IMR-90 (cell line): Measurements from ENCODE around the gene POU2AF1. TPM values are rescaled to one million over a fixed set of nuclear protein-coding genes. Genes with fewer than 3 reads are reported as not detected.

Source experiments
- ATAC-seq: fragments of 200-7000 bp; cut with Tn5 transposase; 2 replicates; pipeline ENCODE4 v1.9.1; 2020; ENCODE audit warnings: low read depth, mild to moderate bottlenecking, moderate library complexity
- BruUV-seq: library from RNA; stranded (reverse); fragments of 400-500 nt; replicated peaks from 2 replicates; lab custom pipeline; 2021; lab: Mats Ljungman, UMichigan
- CTCF ChIA-PET: fragments of 300-600 bp; formaldehyde crosslinking; extraction: SDS; loops from one replicate; lab custom pipeline; 2021; ENCODE audit warnings: antibody characterized with exemption; lab: Yijun Ruan, JAX
- POLR2A ChIA-PET: fragments of 300-600 bp; sonication (Branson Sonifier 250); formaldehyde crosslinking; loops from one replicate; lab custom pipeline; 2022; ENCODE audit warnings: antibody characterized with exemption; ENCODE audit not compliant: unreplicated experiment; lab: Charles Lee
- DNase-seq: peaks from one replicate; pipeline ENCODE4 v3.0.0; 2013
- H2AFZ ChIP-seq: replicated peaks from 2 replicates; pipeline ENCODE3; 2013; ENCODE audit warnings: low read length, mild to moderate bottlenecking; ENCODE audit not compliant: poor library complexity
- H2AK5ac ChIP-seq: 2 replicates; pipeline ENCODE4 v1.6.1; 2013; ENCODE audit warnings: low read depth, low read length, inconsistent platforms
- H2AK9ac ChIP-seq: replicated peaks from 2 replicates; pipeline ENCODE3; 2013; ENCODE audit warnings: mild to moderate bottlenecking, low read depth, low read length, moderate library complexity; ENCODE audit not compliant: poor library complexity
- H2BK120ac ChIP-seq: 2 replicates; pipeline ENCODE4 v1.6.1; 2013; ENCODE audit warnings: low read depth, low read length, inconsistent platforms
- H2BK15ac ChIP-seq: 3 replicates; pipeline ENCODE4 v1.6.1; 2013; ENCODE audit warnings: low read depth, low read length, inconsistent platforms
- H2BK20ac ChIP-seq: 2 replicates; pipeline ENCODE4 v1.6.1; 2013; ENCODE audit warnings: low read depth, mild to moderate bottlenecking, inconsistent platforms, low read length, moderate library complexity
- H2BK5ac ChIP-seq: 2 replicates; pipeline ENCODE4 v1.6.1; 2013; ENCODE audit warnings: mild to moderate bottlenecking, low read depth, low read length, inconsistent platforms; ENCODE audit not compliant: poor library complexity, severe bottlenecking
- H3K14ac ChIP-seq: replicated peaks from 2 replicates; pipeline ENCODE4 v1.6.1; 2013; ENCODE audit warnings: low read depth, low read length, inconsistent platforms
- H3K18ac ChIP-seq: 2 replicates; pipeline ENCODE4 v1.6.1; 2013; ENCODE audit warnings: low read depth, low read length, control low read depth
- H3K23ac ChIP-seq: 2 replicates; pipeline ENCODE4 v1.6.1; 2013; ENCODE audit warnings: low read depth, low read length, inconsistent platforms
- H3K27ac ChIP-seq: 2 replicates; pipeline ENCODE4 v1.5.1; 2013; ENCODE audit warnings: mild to moderate bottlenecking, control low read depth, low read length; ENCODE audit not compliant: insufficient read depth
- H3K27me3 ChIP-seq: 2 replicates; pipeline ENCODE4 v1.6.1; 2013; ENCODE audit warnings: low read length; ENCODE audit not compliant: control insufficient read depth, insufficient read depth
- H3K36me3 ChIP-seq: 2 replicates; pipeline ENCODE4 v1.6.1; 2013; ENCODE audit warnings: low read length, mixed read lengths; ENCODE audit not compliant: control insufficient read depth, insufficient read depth
- H3K4ac ChIP-seq: 2 replicates; pipeline ENCODE4 v1.6.1; 2013; ENCODE audit warnings: low read depth, low read length, inconsistent platforms
- H3K4me1 ChIP-seq: 2 replicates; pipeline ENCODE4 v1.6.1; 2013; ENCODE audit warnings: low read length, mixed read lengths; ENCODE audit not compliant: control insufficient read depth, insufficient read depth
- H3K4me2 ChIP-seq: 2 replicates; pipeline ENCODE4 v1.6.1; 2013; ENCODE audit warnings: low read depth, mild to moderate bottlenecking, control low read depth, low read length, moderate library complexity
- H3K4me3 ChIP-seq: 2 replicates; pipeline ENCODE4 v1.5.1; 2013; ENCODE audit warnings: low read depth, mild to moderate bottlenecking, control low read depth, low read length, moderate library complexity; ENCODE audit not compliant: insufficient read depth
- H3K56ac ChIP-seq: 2 replicates; pipeline ENCODE4 v1.6.1; 2013; ENCODE audit warnings: low read length, inconsistent platforms; ENCODE audit not compliant: insufficient read depth; ENCODE audit errors: extremely low read depth
- H3K79me1 ChIP-seq, 2 experiments: 2 replicates each; pipeline ENCODE4 v1.6.1; 2013; ENCODE audit warnings: low read length in 2 of 2, inconsistent platforms in 1 of 2, low read depth in 1 of 2
- H3K9ac ChIP-seq: 2 replicates; pipeline ENCODE4 v1.6.1; 2013; ENCODE audit warnings: low read depth, low read length, control low read depth
- H3K9me1 ChIP-seq: 2 replicates; pipeline ENCODE4 v1.6.1; 2013; ENCODE audit warnings: low read length, inconsistent platforms; ENCODE audit not compliant: insufficient read depth
- H3K9me3 ChIP-seq: 2 replicates; pipeline ENCODE4 v1.6.1; 2013; ENCODE audit warnings: low read length; ENCODE audit not compliant: control insufficient read depth, insufficient read depth
- H4K20me1 ChIP-seq: 2 replicates; pipeline ENCODE4 v1.6.1; 2013; ENCODE audit warnings: low read length, inconsistent platforms; ENCODE audit not compliant: insufficient read depth
- H4K5ac ChIP-seq: 2 replicates; pipeline ENCODE4 v1.6.1; 2013; ENCODE audit warnings: mild to moderate bottlenecking, low read depth, low read length, control low read depth
- H4K8ac ChIP-seq, 2 experiments: 2 replicates each; pipeline ENCODE4 v1.6.1; 2013; ENCODE audit warnings: low read depth in 2 of 2, low read length in 2 of 2, control low read depth in 1 of 2, inconsistent platforms in 1 of 2
- H4K91ac ChIP-seq: 2 replicates; pipeline ENCODE4 v1.6.1; 2013; ENCODE audit warnings: low read depth, low read length, inconsistent platforms; ENCODE audit not compliant: insufficient read depth
- FOS ChIP-seq: fragments of 150-350 bp; IDR thresholded peaks from 2 replicates; pipeline ENCODE4 v1.6.1; 2016; ENCODE audit warnings: low read depth, low read length
- MXI1 ChIP-seq: IDR thresholded peaks from 2 replicates; pipeline ENCODE4 v1.6.1; 2012; ENCODE audit warnings: low read depth, mild to moderate bottlenecking, low read length, moderate library complexity, borderline replicate concordance
- RAD21 ChIP-seq: IDR thresholded peaks from 2 replicates; pipeline ENCODE4 v1.6.1; 2012; ENCODE audit warnings: low read length, improper control_type of control experiment
- WGBS, 2 experiments: methylation state at CpG; one replicate each; pipeline versions ENCODE4 v1.1.5 to v1.1.7; 2013; ENCODE audit warnings: missing lambda C conversion rate in 2 of 2; ENCODE audit not compliant: insufficient read length in 1 of 2; ENCODE audit errors: extremely low coverage in 2 of 2; 5-methylcytosine and 5-hydroxymethylcytosine counted together
- dilution Hi-C: fragments of 300-500 bp; cut with HindIII; formaldehyde crosslinking; loops from one replicate; pipeline ENCODE4 v1.14.3; 2018; ENCODE audit warnings: low sequenced_read_pairs; ENCODE audit not compliant: unreplicated experiment
- in situ Hi-C: fragments of 300-500 bp; cut with MboI; formaldehyde crosslinking; loops from 3 replicates; pipeline ENCODE4 v1.14.3; 2019; ENCODE audit warnings: low sequenced_read_pairs, inconsistent platforms, mixed read lengths
- intact Hi-C: fragments of 100-400 bp; cut with micrococcal nuclease; formaldehyde crosslinking; loops from 2 replicates; pipeline ENCODE4 v1.10.0; 2022
- polyA plus RNA-seq, 3 experiments: library from polyadenylated mRNA; depleted of rRNA; stranded (reverse); fragments of >200 nt; gene quantifications; 2 replicates each; pipeline ENCODE4 v1.2.3, GENCODE V29; 2012; ENCODE audit warnings: low replicate concordance in 1 of 3
- total RNA-seq: library from RNA; depleted of rRNA; stranded (reverse); fragments of >200 nt; gene quantifications from 2 replicates; pipeline ENCODE4 v1.2.3, GENCODE V29; 2012

The POU2AF1 gene
- total and polyA plus RNA-seq, 2 of the 4 experiments (the other 2 are of a cell fraction) = not detected

DNA sequence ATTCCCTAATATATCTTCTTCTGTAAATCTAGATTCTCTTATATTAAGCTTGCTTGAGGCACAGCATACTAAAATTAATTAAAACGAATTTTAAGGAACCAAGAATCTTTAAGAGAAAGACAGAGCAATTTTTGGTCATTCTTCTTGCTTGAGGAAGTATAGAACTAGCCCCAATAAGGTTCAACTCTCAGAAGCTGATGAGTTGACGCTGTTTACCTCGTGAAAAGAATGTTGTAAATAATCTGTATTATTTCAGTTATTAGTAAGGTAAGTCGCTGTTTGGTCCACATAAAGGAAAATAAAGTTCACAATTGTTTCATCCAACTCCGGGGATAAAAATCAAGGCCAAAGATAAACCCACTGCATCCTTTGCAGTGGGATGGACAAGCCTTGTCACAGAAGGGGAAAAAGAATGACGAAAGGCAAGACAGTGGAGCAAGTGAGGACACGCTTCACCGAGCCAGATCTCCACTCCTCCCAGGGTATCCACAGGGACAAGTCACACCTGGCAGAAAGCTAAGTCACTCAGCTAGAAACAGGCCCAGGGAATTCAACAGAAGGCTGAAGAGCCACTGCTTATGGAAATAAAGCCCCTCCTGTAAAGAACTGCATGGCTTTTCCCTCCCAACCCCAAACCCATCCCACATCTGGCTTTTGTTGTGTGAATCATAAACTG, 752 bp downstream of the POU2AF1 start:
- WGBS, 2 experiments = 90% methylated on average over 2 of the region's 8 CpGs; no CpG with 5 or more reads in 1 of the 2 experiments
- intact Hi-C loops = no loop called here
- Histone ChIP-seq H3K14ac (no peak overlapping the region), H3K4ac (no peak overlapping the region), H2BK120ac (no peak overlapping the region), H3K23ac (no peak overlapping the region), H4K8ac (no peak overlapping the region), H3K36me3 (no peaks in the 10 kb centered on the region), H3K27ac (no peak overlapping the region), H2BK20ac (no peak overlapping the region), H3K79me1 (no peaks in the 10 kb centered on the region), H3K18ac (no peak overlapping the region), H3K27me3 (peaks cover 14% of the 10 kb centered on the region), H3K9me3 (no peaks in the 10 kb centered on the region), H4K20me1 (no peaks in the 10 kb centered on the region), H3K9ac (no peak overlapping the region), H2BK5ac (no peak overlapping the region), H3K4me1 (0 out of 2 replicates have a peak, but pooled peaks cover 1% of the 10 kb centered on the region), H2AFZ (no peak overlapping the region), H2AK5ac (no peak overlapping the region), H3K56ac (no peak overlapping the region), H3K4me3 (no peak overlapping the region), H4K5ac (no peak overlapping the region), H2BK15ac (no peak overlapping the region), H2AK9ac (no peak overlapping the region), H3K9me1 (no peaks in the 10 kb centered on the region), H3K4me2 (no peak overlapping the region), H4K91ac (no peak overlapping the region)
- POLR2A ChIA-PET = no interaction called here
- BruUV-seq = no TSS peak
- in situ Hi-C loops = no loop called here
- ATAC-seq = no peak
- TF ChIP-seq RAD21 (no peak), FOS (no peak), MXI1 (no peak)
- CTCF ChIA-PET = no interaction called here
- no peak for DNase-seq
- dilution Hi-C loops = no loop called here
